GM12878 (cell line): ENCODE measurements around the gene TUBB. TPM values are rescaled to one million over a fixed set of nuclear protein-coding genes. Genes with fewer than 3 reads are reported as not detected.

ENCODE experiments used
- BCLAF1 ChIP-seq: fragments of 450-650 bp; IDR thresholded peaks from 2 replicates; pipeline ENCODE4 v1.6.1; 2017; ENCODE audit warnings: antibody characterized with exemption, mild to moderate bottlenecking, moderate library complexity
- BMI1 ChIP-seq: fragments of 450-650 bp; IDR thresholded peaks from 2 replicates; pipeline ENCODE4 v1.6.1; 2016; ENCODE audit warnings: mild to moderate bottlenecking, moderate library complexity, borderline replicate concordance
- EED ChIP-seq: sonication (generic); IDR thresholded peaks from 2 replicates; pipeline ENCODE4 v1.6.1; 2016; ENCODE audit warnings: antibody characterized with exemption, low read depth
- HSF1 ChIP-seq: fragments of 150-350 bp; IDR thresholded peaks from 2 replicates; pipeline ENCODE4 v1.6.1; 2014; ENCODE audit warnings: mild to moderate bottlenecking, low read depth, low read length
- IRF4 ChIP-seq: IDR thresholded peaks from 2 replicates; pipeline ENCODE4 v1.6.1; 2011; ENCODE audit warnings: low read depth, low read length
- KAT2A ChIP-seq: conservative IDR thresholded peaks from 2 replicates; pipeline ENCODE4 v1.6.1; 2011; ENCODE audit warnings: low read depth, low read length; ENCODE audit not compliant: control insufficient read depth
- KLF5 ChIP-seq: fragments of 450-650 bp; IDR thresholded peaks from 2 replicates; pipeline ENCODE4 v1.6.1; 2014; ENCODE audit warnings: mild to moderate bottlenecking; ENCODE audit not compliant: partially characterized antibody
- LARP7 ChIP-seq: fragments of 450-650 bp; IDR thresholded peaks from 2 replicates; pipeline ENCODE4 v1.6.1; 2017; ENCODE audit warnings: mild to moderate bottlenecking
- MEF2B ChIP-seq: fragments of 450-650 bp; IDR thresholded peaks from 2 replicates; pipeline ENCODE4 v1.6.1; 2018; ENCODE audit warnings: mild to moderate bottlenecking, moderate library complexity; ENCODE audit not compliant: partially characterized antibody, poor library complexity, severe bottlenecking
- NR2C2 ChIP-seq: IDR thresholded peaks from 2 replicates; pipeline ENCODE4 v1.6.1; 2011; ENCODE audit warnings: borderline replicate concordance, low read depth; ENCODE audit not compliant: control insufficient read depth, insufficient read length
- RB1 ChIP-seq: fragments of 450-650 bp; formaldehyde crosslinking; IDR thresholded peaks from 2 replicates; pipeline ENCODE4 v1.6.1; 2017; ENCODE audit warnings: mild to moderate bottlenecking, borderline replicate concordance
- RBBP5 ChIP-seq: fragments of 200-600 bp; sonication (generic); conservative IDR thresholded peaks from 2 replicates; pipeline ENCODE4 v1.6.1; 2016
- RELB ChIP-seq: fragments of 450-650 bp; IDR thresholded peaks from 2 replicates; pipeline ENCODE4 v1.6.1; 2017; ENCODE audit warnings: low read depth, mild to moderate bottlenecking, moderate library complexity
- SMARCA5 ChIP-seq: fragments of 450-650 bp; IDR thresholded peaks from 2 replicates; pipeline ENCODE4 v1.6.1; 2017; ENCODE audit warnings: mild to moderate bottlenecking
- SPI1 ChIP-seq: IDR thresholded peaks from 2 replicates; pipeline ENCODE4 v1.6.1; 2011; ENCODE audit warnings: low read depth, mild to moderate bottlenecking, low read length, moderate library complexity, borderline replicate concordance; ENCODE audit not compliant: insufficient read depth
- SREBF1 ChIP-seq: IDR thresholded peaks from 2 replicates; pipeline ENCODE4 v1.6.1; 2012; ENCODE audit warnings: mild to moderate bottlenecking, low read length
- SRF ChIP-seq, 2 experiments: IDR thresholded peaks; 2 replicates each; pipeline ENCODE4 v1.6.1; 2011; ENCODE audit warnings: low read depth in 2 of 2, low read length in 2 of 2, mild to moderate bottlenecking in 1 of 2, moderate library complexity in 1 of 2
- TBL1XR1 ChIP-seq: IDR thresholded peaks from 2 replicates; pipeline ENCODE4 v1.6.1; 2012; ENCODE audit warnings: low read depth, low read length, improper control_type of control experiment
- ZBTB40 ChIP-seq: fragments of 450-650 bp; IDR thresholded peaks from 2 replicates; pipeline ENCODE4 v1.6.1; 2016; ENCODE audit warnings: mild to moderate bottlenecking, moderate library complexity, borderline replicate concordance
- polyA plus RNA-seq, 11 experiments: library from polyadenylated mRNA; depleted of rRNA in 4 of 11; unstranded in 6 of 11; stranded (reverse) in 5 of 11; fragments of >200 nt; fragmentation: Nextera tagmentation in 4 of 11; fragmentation: Illumina TruSeq in 1 of 11; extraction: Ambion mirVana in 4 of 11; extraction: Trizol in 1 of 11; gene quantifications; 1 replicate in 1 of 11; 2 replicates in 10 of 11; pipeline versions ENCODE4 v1.2.1 to v1.2.3, GENCODE V29; 2011 to 2016; ENCODE audit warnings: inconsistent platforms in 2 of 11, missing spikeins in 2 of 11, low read depth in 1 of 11
- total RNA-seq, 4 experiments: library from RNA; depleted of rRNA in 3 of 4; stranded (reverse); fragments of >200 nt in 3 of 4; fragmentation: Illumina TruSeq in 1 of 4; extraction: Trizol in 1 of 4; gene quantifications; 2 replicates each; pipeline versions ENCODE4 v1.2.1 to v1.2.3, GENCODE V29; 2013 to 2021

Gene TUBB
- total and polyA plus RNA-seq, 10 of the 15 experiments (the other 5 are each of a cell fraction or from before 2014, with no cell fraction given): 1,039 to 3,052 (median 1,656) TPM

GRCh38 chr6:30719791-30720737, at the start of gene TUBB (continued):
- TF ChIP-seq ZBTB40: no peak
- peak; percentile 27; the same call in 1 of the 2 replicates for TF ChIP-seq LARP7
- TF ChIP-seq SPI1: no peak
- TF ChIP-seq EED: no peak; the same call in 1 of the 2 replicates
- no peak for TF ChIP-seq KLF5
- TF ChIP-seq MEF2B: no peak
- TF ChIP-seq SREBF1: 0 out of 2 replicates have a peak, but pooled peaks have one; percentile 46
- peak; percentile 45; the same call in 1 of the 2 replicates for TF ChIP-seq SMARCA5
- no peak for TF ChIP-seq RBBP5
- 0 out of 2 replicates have a peak, but pooled peaks have one; percentile 21 for TF ChIP-seq TBL1XR1
- no peak for TF ChIP-seq BCLAF1
- no peak for TF ChIP-seq NR2C2
- TF ChIP-seq HSF1: no peak
- no peak for TF ChIP-seq SRF (IDR thresholded peaks at IDR 0.05; ENCODE audit: low read depth in 2 of 2, low read length in 2 of 2)
- no peak for TF ChIP-seq BMI1
- TF ChIP-seq RB1: peak; percentile 47; the same call in 1 of the 2 replicates
- TF ChIP-seq KAT2A: no peak
- no peak for TF ChIP-seq IRF4
- TF ChIP-seq RELB: no peak
